ENCODE results near the gene PTPN4. TPM values are rescaled to one million over a fixed set of nuclear protein-coding genes. Genes with fewer than 3 reads are reported as not detected.
A peak's percentile ranks its signal among the peaks of the same experiment; 100 is the strongest.
"Not testable (repeated sequence)": the region's sequence is repeated elsewhere in the genome, so short reads cannot be mapped to it uniquely, and the experiment has no call there.

Gene PTPN4
- total and polyA plus RNA-seq, 8 donors = 22.0 to 48.4 (median 28.9) TPM

DNA sequence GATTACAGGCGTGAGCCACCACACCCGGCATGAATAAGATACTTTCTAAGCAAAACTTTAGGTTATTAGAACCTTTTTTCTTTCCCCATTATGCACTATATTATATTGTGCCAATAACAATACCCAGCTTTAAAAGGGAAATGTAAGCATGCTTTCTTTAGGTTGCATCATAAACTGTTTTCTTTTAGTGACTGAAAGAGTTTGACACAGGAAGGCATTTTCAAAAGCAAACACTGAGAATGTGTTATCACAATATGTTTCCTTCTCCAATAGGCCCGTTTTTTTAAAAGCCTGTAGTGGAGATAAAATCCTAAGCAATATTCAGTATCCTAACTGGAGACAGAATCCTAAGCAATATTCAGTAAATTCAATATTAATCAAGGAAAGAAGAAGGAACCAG lies 236.4 kb downstream of the PTPN4 start:
- DNase-seq = no peak
- no peak for TF ChIP-seq CTCF (IDR thresholded peaks at IDR 0.05)
- intact Hi-C loops (cut with DNase I) = no loop called here
- Histone ChIP-seq H3K4me3 (no peak overlapping the region), H3K27me3 (peaks cover 0 to 5% of the 10 kb centered on the region in 2 donors), H3K36me3 (no peaks in the 10 kb centered on the region), H3K27ac (no peak overlapping the region), H3K9me3 (no peaks in the 10 kb centered on the region), H3K4me1 (no peaks in the 10 kb centered on the region)
- no peak for ATAC-seq

- H3K27me3 ChIP-seq; H3K36me3 ChIP-seq; H3K9me3 ChIP-seq; H3K27ac ChIP-seq; intact Hi-C loops (cut with DNase I); H3K4me3 ChIP-seq; ATAC-seq; H3K4me1 ChIP-seq: not testable (repeated sequence)
- peak in 1 of 4 donors; percentile 75 for DNase-seq
Measured at GRCh38 chr2:119996896-119997891, 237.5 kb downstream of the PTPN4 start.

- H3K4me3 ChIP-seq = no peak overlapping the region
- DNase-seq (no peak), ATAC-seq (no peak)
- H3K9me3 ChIP-seq = no peaks in the 10 kb centered on the region
- TF ChIP-seq CTCF (IDR thresholded peaks at IDR 0.05) = no peak
- no peaks in the 10 kb centered on the region for H3K27me3 ChIP-seq
- H3K36me3 ChIP-seq = no peaks in the 10 kb centered on the region
- intact Hi-C loops (cut with DNase I) = no loop called here
- no peaks in the 10 kb centered on the region for H3K4me1 ChIP-seq
- H3K27ac ChIP-seq = no peak overlapping the region
Measured at GRCh38 chr2:120001471-120001870, 241.7 kb downstream of the PTPN4 start.

DNA sequence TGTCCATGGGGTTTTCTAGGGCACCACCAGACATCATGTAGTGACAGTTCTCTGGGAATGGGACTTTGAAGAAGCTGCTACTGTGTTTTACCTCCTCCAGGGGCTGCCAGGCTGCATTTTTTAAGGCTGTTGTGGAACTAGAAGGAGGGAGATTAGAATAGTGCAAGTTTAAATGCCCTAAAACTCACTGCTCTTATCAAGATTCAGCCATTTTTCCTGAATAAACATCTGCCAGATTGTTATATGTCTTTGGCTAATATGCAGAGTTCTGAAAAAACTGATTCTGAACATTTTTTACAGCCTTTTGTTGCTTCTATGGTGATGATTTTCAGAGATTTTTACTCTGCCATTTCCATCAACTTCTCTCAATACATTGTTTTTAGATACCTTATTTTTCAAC lies 244.5 kb downstream of the PTPN4 start:
- no peak overlapping the region for H3K4me3 ChIP-seq
- no peaks in the 10 kb centered on the region for H3K36me3 ChIP-seq
- ATAC-seq (no peak), DNase-seq (no peak)
- H3K27ac ChIP-seq = no peak overlapping the region
- H3K4me1 ChIP-seq = no peaks in the 10 kb centered on the region
- intact Hi-C loops (cut with DNase I) = no loop called here
- no peaks in the 10 kb centered on the region for H3K27me3 ChIP-seq
- no peak for TF ChIP-seq CTCF (IDR thresholded peaks at IDR 0.05)
- H3K9me3 ChIP-seq = no peaks in the 10 kb centered on the region

GRCh38 chr2:120005834-120006521 lies 246.3 kb downstream of the PTPN4 start:
- no peak for TF ChIP-seq CTCF (IDR thresholded peaks at IDR 0.05)
- ATAC-seq (no peak), DNase-seq (no peak)
- H3K4me1 ChIP-seq = no peaks in the 10 kb centered on the region
- no peak overlapping the region for H3K4me3 ChIP-seq
- no peak overlapping the region for H3K27ac ChIP-seq
- intact Hi-C loops (cut with DNase I) = no loop called here
- no peaks in the 10 kb centered on the region for H3K36me3 ChIP-seq
- no peaks in the 10 kb centered on the region for H3K27me3 ChIP-seq
- no peaks in the 10 kb centered on the region for H3K9me3 ChIP-seq

Data from left lung (tissue), 10 donors.